Measurements from ENCODE around the gene SLC5A3.

DNA sequence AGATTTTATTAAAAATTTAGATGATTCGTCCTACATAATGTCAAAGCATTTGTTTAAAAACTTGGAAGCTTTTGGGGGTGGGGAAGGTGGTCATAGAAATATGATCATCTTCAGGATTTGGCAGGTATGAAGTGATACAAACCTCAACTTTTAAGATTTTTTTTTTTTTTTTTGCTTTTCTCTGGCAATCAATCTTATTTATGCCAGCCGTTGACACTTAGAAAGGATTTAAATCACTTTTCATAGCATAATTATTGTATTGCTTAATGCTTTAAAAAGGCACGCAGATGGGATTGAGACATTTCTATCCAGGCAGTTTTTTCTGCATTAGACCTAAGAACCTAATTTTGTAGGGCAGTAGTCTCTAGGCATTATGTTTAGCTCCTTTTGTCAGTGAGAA lies 19.7 kb downstream of the SLC5A3 start:
- TF ChIP-seq GATA3 (IDR thresholded peaks at IDR 0.05; ENCODE audit: low read depth, low read length) (no peak), GATA2 (IDR thresholded peaks at IDR 0.05; ENCODE audit: low read depth, low read length) (no peak)
